Stimulated activated CD8-positive, alpha-beta memory T cell treated with anti-CD3 and anti-CD28 coated beads, Interleukin-4, amount 100 ng/mL, for 24 hours (primary cell): Measurements from ENCODE around the gene CPLANE1.
"Not testable (repeated sequence)": the region's sequence is repeated elsewhere in the genome, so short reads cannot be mapped to it uniquely, and the experiment has no call there.

ENCODE experiments used
- DNase-seq: peaks from one replicate; pipeline ENCODE4 v3.0.0-alpha.2; 2020; ENCODE audit warnings: low read depth

Gene CPLANE1

GRCh38 chr5:37208883-37209797 lies 40.0 kb downstream of the CPLANE1 start:
- no peak for DNase-seq

DNA sequence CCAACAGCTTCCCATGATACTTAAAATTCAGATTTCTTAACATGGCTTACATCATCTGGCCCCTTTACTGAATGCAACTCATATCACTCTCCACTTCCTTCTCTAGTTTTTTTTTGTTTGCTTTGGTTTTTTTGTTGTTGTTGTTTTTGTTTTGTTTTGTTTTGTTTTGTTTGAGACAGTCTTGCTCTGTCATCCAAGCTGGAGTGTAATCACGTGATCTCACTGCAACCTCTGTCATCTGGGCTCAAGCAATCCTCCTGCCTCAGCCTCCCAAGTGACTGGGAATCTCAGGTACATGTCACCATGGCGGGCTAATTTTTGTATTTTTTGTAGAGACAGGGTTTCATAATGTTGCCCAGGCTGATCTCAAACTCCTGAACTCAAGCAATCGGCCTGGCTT lies 41.4 kb downstream of the CPLANE1 start:
- no peak for DNase-seq

- DNase-seq, result no peak
These were observed 42.4 kb downstream of the CPLANE1 start for GRCh38 chr5:37206736-37207135.

GRCh38 chr5:37198842-37199241 lies 50.3 kb downstream of the CPLANE1 start:
- DNase-seq, result no peak

DNA sequence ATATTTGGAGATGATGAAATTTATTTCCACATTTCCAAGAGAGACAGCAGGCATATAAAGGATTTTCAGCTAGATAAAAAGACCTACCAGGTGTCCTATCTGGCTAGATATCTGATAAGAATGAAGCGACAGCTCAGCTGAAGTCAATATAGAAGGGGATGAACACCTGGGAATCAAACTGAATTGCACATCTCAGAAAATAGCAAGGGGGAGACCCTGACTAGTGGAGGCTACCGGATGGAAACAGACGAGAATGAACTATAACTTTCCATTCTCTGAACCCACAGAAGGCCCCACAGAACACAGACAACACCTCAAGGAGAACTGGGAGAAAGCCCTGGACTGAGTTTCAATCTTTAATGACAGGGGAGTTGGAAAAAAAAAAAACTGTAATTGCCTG lies 51.1 kb downstream of the CPLANE1 start:
- DNase-seq, result no peak

- no peak for DNase-seq
These were observed 51.7 kb downstream of the CPLANE1 start for GRCh38 chr5:37197340-37198050.

GRCh38 chr5:37190592-37190991 lies 58.6 kb downstream of the CPLANE1 start:
- DNase-seq, result no peak

- no peak for DNase-seq
These were observed 59.8 kb downstream of the CPLANE1 start for GRCh38 chr5:37189355-37189754.

- DNase-seq, result no peak
These were observed 61.7 kb downstream of the CPLANE1 start for GRCh38 chr5:37187465-37187977.

DNA sequence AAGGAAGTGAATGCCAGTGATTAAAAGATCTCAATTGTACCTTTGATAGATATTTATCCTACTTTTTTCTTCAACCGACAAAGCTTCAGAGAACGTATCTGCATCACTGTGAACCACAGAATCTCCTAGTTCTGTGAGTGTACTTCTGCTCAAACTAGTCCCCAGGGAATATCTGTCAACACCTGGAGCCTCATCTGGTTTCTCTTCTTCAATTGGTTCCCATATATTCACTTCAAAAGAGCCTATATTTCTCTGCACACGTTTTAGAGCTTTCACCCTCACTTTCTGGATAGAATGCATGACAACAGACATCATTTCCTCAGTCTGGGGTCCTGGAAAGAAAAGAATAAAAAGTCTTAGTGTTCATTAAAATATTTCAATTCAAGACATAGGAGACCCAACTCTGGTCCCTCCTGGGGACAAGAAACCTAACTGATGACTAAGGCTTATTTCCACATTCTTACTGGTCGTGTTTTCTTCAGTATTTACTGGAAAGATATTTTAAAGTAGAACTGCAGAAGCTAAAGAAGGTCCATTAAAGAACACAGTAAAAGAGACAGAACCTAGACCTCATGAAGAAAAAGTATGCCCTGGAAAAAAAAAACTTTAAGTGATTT lies 64.3 kb downstream of the CPLANE1 start:
- no peak for DNase-seq

DNA sequence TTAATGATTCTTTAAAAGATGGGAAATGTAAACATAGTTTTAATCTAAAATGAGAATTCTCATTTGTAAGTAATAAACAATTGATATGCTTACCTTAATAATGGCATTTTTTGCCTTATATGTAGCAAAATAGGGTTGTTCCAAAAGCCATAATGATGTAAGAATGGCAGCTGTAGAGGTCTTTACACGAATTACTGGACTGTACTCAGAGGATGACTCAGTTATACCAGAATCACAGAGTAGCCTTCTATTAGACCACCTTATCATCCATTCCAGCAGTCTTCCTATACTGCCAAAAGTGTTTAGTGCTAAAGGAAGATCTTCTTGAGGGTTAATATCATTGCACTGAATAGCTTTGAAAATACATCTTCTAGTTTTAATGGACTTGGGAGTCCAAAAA lies 66.5 kb downstream of the CPLANE1 start:
- no peak for DNase-seq

- no peak for DNase-seq
These were observed 74.2 kb downstream of the CPLANE1 start for GRCh38 chr5:37174928-37175327.

- no peak for DNase-seq
These were observed 76.2 kb downstream of the CPLANE1 start for GRCh38 chr5:37172957-37173356.

- no peak for DNase-seq
These were observed 78.3 kb downstream of the CPLANE1 start for GRCh38 chr5:37170856-37171255.

DNA sequence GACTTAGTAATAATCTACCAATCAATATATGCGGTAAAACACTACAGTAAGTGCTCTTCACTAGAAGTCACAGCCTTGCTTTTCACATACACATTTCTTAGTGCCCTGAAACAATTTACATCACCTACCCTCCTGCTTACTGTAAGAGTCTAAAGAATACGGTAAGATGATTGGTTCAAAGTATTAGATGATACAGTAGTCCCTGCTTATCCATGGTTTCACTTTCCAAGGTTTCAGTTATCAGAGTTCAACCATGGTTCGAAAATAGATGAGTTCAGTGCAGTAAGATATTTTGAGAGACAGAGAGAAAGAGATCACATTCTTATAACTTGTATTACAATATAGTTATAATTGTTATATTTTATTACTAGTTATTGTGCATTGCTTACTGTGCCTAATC lies 83.0 kb downstream of the CPLANE1 start:
- no peak for DNase-seq

DNA sequence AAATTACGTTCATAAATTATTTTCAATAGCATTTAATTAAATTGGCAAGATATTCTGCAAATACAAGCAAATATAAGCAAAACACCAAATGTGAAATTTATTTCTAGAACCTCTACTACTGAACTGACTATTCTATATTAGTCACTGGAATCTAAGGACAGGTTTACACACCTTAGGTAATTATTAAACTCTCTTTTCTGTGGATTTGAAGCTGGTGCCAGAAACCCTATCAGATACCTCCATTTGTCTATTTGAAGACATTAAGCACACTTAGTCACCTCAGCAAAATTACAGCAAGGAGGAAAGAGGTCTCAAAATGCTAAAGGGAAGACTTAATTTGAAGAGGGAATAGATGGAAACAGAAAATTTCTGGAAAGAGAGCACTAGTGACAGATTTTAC lies 83.4 kb downstream of the CPLANE1 start:
- DNase-seq, result no peak

GRCh38 chr5:37153661-37154060 lies 95.5 kb downstream of the CPLANE1 start:
- DNase-seq, result no peak

GRCh38 chr5:37146896-37147295 lies 102.3 kb downstream of the CPLANE1 start:
- no peak for DNase-seq

GRCh38 chr5:37136694-37137093 lies 112.5 kb downstream of the CPLANE1 start:
- no peak for DNase-seq

- DNase-seq, result not testable (repeated sequence)
These were observed 113.9 kb downstream of the CPLANE1 start for GRCh38 chr5:37135312-37135711.

DNA sequence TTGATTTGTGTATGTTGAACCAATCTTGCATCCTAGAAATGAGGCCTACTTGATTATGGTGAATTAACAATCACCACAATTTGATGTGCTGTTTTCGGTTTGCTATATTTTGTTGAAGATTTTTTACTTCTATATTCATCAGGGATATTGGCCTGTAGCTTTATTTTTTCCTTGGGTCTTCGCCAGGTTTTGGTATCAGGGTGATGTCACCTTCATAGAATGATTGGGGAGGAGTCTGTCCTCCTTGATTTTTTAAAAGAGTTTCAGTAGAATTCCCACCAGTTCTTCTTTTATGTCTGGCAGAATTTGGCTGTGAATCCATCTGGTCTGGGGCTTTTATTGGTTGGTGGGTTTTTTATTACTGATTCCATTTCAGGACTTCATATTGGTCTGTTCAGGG lies 115.2 kb downstream of the CPLANE1 start:
- no peak for DNase-seq

DNA sequence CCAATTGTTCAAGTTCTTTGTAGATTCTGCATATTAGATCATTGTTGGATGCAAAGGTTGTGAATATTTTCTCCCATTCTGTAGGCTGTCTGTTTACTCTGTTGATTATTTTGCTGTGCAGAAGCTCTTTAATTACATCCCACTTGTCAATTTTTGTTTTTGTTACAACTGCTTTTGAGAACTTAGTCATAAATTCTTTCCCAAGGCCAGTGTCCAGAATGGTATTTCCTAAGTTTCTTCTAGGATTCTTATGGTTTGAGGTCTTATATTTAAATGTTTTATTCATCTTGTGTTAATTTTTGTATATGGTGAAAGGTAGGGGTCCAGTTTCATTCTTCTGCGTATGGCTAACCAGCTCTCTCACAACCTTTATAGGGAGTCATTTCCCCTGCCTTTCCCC lies 116.5 kb downstream of the CPLANE1 start:
- DNase-seq, result no peak

DNA sequence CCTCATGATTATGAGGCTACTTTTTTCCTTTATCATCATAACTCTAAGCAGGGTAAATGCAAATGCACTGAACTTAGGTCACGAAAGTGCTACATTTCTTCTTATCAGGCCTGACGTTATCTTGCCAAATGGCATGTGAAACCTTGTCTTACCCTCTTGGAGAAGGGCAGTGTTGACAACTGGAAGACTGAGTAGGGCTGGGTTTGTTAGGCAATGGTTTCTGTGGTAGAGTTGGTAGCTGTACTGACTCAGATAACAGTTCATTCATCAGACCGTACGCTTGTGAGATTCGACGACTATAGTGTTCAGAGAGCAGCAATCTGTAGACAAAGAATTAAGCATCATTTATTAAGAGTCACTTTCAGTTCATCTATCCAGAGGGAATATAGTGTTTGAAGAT lies 127.7 kb downstream of the CPLANE1 start:
- DNase-seq, result no peak
